ENCODE measurements around the gene TNFRSF18.

Gene TNFRSF18

GRCh38 chr1:1226566-1227362 is 20.4 kb upstream of the TNFRSF18 start:
- DNase-seq = no peak

DNA sequence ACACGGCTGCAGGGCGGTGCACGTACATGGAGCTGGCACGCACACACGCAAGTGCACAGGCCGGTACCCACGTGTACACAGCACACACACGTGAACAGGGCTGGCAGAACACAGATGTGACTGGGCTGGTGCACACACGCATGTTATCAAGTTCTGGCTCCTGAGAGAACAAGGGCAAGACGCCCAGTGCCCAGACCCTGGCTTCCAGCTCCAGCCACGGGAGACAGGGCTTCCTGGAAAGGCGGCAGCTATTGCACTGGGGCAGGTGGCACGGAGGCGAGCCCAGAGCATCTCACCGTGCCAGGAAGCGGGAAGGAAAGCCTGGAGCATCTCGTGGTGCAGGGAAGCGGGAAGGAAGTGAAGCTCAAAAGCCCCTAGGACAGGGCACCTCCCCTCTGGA is 19.5 kb upstream of the TNFRSF18 start:
- no peak for DNase-seq

DNA sequence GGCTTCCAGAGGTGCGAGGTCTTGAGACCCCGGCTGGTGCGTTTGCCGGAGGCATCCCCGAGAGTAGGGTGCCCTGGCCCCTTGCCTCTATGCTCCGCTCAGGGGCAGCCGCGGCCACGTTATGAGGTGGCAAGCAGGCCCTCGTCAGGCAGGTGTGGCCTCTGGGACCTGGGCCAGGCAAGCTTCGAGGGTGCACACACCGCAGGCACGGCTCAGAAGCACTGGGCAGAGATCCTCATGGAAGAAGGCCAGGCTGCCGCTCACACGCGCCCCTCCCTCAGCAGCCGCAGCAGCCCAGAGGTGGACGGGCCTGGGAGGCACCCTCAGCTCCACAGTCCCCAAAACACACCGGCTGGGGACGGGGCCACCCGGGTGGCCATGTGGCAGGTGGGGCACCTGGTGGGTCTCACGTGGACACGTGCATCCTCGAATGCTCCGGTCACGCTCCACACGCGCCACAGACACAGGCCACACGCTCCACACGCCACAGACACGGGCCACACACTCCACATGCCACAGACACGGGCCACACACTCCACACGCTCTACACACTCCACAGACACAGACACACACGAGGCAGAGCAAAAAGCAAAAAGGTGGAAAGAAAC is 18.9 kb upstream of the TNFRSF18 start:
- no peak for DNase-seq

DNA sequence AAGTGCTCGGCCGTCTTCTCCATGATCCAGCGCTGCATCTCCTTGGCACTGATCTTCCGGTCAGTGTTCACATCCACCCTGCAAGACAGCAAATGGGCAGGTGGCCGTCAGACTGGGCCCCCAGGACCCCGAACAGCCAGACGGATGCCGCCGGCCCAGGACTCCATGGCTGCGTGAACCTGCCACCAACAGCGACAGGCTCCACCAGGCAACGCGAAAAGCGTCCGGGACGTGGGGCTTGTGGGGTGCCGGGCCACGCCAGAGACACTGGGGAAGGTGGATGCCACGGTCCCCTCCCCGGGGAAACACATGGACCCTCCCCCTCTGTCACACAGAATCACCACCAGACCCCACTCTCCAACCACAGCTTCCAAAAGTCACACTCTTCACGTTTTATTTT is 17.5 kb upstream of the TNFRSF18 start:
- DNase-seq = no peak

- DNase-seq = no peak
These were observed 16.9 kb upstream of the TNFRSF18 start for GRCh38 chr1:1223321-1223720.

GRCh38 chr1:1222575-1223225 is 16.3 kb upstream of the TNFRSF18 start:
- no peak for DNase-seq

DNA sequence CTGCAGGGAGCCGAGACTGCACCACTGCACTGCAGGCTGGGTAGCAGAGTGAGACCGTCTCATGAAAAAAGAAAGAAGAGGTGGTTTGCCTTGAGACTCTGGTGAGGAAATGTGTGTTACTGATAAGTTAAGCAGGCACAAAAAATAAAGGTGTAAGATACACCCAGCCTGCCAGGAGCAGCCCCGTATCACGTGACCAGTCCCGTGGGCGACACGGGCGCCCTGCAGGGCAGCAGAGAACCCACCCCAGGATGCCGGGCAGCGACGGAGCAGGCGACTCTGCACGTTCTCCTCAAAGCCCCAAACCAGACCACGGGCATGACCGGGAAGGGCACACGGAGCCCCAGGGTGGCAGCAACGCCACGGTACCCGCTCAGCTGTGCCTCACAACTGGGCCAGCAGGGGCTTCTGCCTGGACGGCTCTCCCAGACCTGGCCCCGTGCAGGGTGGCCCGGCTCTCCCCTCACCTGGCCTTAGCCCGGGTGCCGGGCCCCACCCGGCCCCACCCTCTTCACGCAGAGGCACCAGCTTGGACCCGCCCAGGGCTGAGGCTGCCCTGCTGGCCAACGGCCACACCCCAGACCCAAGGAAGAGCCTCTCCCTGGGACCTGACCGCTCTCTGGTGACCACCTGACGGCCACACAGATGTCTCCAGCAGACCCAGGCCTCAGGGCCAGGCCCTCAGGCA is 15.6 kb upstream of the TNFRSF18 start:
- no peak for DNase-seq

GRCh38 chr1:1220197-1220596 is 13.8 kb upstream of the TNFRSF18 start:
- DNase-seq = no peak

DNA sequence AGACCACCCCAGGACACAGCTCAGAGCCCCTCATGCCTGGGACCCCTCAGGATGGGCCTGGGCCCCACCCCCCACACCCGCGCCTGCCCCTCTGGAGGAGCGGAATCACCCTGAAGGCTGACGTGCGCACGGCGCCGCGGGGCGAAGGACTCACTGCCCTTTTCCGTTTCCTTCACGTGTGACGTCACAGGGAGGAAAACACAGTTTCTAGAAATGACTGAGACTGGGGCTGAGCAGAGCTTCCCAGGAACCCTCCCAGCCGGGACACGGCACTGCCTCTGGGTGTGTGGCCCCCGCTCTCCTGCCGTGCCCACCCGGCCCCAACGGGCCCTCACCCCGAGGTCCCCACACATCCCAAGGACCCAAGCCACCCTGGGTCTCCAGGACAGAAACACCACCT is 12.9 kb upstream of the TNFRSF18 start:
- no peak for DNase-seq

GRCh38 chr1:1218524-1219200 is 12.3 kb upstream of the TNFRSF18 start:
- DNase-seq = no peak

DNA sequence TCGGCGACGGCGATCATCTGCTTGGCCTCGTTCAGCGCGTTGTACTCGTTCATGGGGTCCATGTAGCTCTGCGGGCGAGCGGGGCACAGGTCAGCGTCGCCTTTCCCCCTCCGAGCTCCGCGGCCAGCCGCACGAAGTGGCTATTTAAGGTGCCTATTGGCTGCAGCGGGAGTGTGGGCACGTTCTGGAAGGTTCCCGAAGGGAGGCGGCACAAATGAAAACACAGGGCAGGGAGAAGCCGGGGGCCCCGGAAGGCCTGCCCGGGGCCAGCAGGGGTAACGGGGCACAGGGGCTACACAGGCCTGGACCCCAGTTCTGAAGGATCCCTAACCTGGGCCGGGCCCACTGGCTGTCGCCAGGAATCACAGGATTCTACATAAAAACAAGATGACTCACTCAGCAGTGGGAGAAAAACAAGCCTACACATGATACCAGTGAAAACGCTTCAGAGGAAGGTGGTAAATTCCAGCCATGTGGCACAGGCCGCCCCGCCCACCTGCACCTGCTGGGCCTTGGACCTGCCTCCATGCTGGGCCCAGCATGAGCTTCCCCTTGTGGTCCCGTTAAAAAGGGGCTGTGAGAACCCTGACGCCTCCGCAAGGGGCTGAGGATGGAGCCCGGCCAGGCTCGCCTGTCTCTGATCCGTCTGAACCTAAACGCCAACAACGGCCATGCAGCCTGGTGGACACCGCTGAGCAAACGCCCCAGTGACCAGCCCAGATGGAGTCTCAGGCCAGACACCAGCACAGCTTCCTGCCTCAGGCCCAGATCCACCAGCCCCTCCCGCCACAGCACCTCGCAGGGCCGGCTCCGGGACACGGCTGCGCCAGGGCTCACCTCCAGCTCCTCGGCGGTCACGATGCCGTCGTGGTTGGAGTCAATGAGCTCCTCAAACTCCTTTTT is 11.5 kb upstream of the TNFRSF18 start:
- DNase-seq = no peak

- DNase-seq = no peak
These were observed 10.6 kb upstream of the TNFRSF18 start for GRCh38 chr1:1216770-1217620.

GRCh38 chr1:1215881-1216605 is 9.7 kb upstream of the TNFRSF18 start:
- DNase-seq = no peak

GRCh38 chr1:1215080-1215676 is 8.8 kb upstream of the TNFRSF18 start:
- no peak for DNase-seq

- DNase-seq = no peak
These were observed 7.2 kb upstream of the TNFRSF18 start, which contains the start of gene TNFRSF4 for GRCh38 chr1:1213345-1214265. Gene TNFRSF4 (minus strand): TSS chr1:1214153. CDS start chr1:1214127, 26 bp downstream.

DNA sequence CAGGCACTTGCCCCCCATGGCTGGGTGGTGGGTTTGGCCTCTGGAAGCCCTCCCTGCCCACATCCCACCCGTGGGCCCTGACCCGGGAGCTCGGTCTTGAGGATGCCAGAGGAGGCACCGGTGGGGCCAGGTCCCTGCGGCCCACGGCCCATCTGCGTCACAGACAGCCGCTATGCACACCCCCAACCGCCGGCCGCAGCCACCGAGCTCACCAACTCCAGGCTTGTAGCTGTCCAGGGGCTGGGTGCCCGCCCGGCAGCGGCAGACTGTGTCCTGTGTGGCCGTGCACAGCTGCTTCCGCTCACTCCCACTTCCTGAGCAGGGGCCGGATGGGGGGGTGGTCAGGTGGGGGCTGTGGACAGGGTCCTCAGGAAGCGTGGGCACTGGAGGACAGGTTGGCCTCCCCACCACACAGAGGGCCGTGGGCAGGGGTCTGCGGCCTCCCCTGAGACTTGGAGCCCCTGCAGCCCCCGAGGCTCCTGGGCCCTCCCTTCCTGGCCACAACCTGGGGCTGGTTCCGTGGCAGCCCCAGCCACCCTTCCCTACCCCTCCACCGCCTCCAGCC is 6.5 kb upstream of the TNFRSF18 start:
- no peak for DNase-seq

GRCh38 chr1:1211541-1212441 is 5.4 kb upstream of the TNFRSF18 start:
- DNase-seq = no peak

All from NCI-H510A treated with DMSO at 0.1 percent for 48 hours (cell line).